MM.1S (cell line): ENCODE data around the gene GPER1.
"Not testable (repeated sequence)": the region's sequence is repeated elsewhere in the genome, so short reads cannot be mapped to it uniquely, and the experiment has no call there.

Source experiments
- CTCF ChIP-seq: fragments of 300-600 bp; sonication (generic); IDR thresholded peaks from 2 replicates; pipeline ENCODE4 v1.5.1; 2016; ENCODE audit warnings: antibody characterized with exemption, low read length, mixed read lengths
- EZH2 ChIP-seq: fragments of 300-600 bp; sonication (generic); optimal IDR thresholded peaks from 2 replicates; pipeline ENCODE3; 2017; ENCODE audit warnings: low read depth, mild to moderate bottlenecking, antibody characterized with exemption, low read length, mixed read lengths

GRCh38 chr7:1143031-1143430 lies 55.1 kb downstream of the GPER1 start:
- TF ChIP-seq CTCF, EZH2: not testable (repeated sequence)
